ENCODE results near the gene SLC43A3.
"Not testable (repeated sequence)": the region's sequence is repeated elsewhere in the genome, so short reads cannot be mapped to it uniquely, and the experiment has no call there.

The SLC43A3 gene

DNA sequence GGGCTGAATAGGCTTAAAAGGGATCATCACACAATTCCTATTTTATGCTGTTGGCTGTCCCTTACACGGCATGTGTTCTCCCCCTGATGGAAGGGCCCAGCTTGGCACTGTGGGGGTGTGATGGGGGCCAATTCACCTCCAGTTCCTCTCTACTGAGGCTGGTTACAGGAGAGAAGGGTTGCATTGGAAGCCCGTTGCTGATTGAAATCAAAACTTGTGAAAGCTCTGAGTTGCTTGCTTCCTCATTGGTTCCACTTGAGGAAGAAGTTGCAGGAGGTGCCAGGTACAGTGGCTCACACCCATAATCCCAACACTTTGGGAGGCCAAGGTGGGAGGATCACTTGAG, 23.1 kb downstream of the SLC43A3 start:
- DNase-seq = no peak

DNA sequence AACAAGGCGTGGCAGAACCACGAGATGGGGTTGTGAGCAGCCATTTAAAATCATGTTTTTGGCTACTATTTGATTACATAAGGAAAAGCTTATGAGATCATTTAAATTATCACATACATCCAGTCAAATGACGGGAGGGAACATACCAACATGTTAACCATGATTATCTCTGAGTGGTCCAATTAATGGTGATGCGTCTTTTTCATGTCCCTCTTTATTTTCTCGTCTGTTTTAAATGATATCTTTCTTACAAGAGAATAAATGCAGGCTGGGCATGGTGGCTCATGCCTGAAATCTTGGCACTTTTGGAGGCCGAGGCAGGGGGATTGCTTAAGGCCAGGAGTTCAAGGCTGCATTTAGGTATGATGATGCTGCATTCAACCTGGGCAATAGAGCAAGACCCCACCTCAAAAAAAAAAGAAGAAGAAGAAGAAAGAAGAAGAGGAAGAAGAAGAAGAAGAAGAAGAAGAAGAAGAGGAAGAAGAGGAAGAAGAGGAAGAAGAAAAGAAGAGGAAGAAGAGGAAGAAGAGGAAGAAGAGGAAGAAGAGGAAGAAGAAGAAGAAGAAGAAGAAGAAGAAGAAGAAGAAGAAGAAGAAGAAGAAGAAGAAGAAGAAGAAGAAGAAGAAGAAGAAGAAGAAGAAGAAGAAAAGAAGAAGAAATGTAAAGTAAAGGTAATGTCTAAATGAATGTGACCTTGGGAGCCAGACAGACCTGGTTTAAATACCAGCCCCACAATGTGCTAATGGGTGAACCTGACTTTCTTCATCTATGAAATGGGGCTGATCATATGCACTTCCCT, 23.7 kb downstream of the SLC43A3 start:
- DNase-seq = not testable (repeated sequence)

DNA sequence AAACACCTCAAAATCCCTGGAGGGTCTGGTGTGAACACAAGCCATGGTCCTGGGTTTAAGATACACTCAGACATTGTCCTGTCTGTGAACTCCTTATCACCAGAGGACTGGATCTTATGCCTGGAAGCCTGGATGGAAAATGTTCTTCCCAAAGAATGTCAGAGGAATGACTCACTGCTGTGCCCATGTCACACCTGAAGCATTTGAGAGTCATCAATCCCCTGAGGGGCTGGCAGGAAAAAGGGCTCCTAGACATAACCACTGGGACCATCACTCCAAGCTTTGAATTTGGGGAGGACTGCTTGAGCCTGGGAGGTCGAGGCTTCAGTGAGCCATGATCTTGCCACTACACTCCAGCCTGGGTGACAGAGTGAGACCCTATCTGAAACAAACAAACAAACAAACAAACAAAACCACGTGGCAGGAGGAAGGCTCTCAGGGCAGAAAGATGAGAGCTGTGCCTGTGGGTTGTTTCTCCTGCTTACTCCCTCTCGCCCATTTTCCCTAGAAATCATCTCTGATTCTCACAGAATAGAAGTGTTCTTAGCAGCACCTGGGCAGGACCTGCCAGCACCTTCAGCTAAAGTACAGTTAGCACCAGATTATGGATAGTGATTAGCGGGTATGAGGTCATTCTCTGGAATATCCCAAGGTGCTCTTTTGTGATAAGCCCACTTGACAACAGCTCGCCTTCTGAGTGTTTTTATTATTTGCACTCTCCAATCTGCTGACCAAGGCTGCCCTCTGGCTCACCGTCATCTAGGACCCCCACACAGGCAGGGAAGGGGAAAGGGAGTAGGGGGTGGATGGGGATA, 24.5 kb downstream of the SLC43A3 start:
- no peak for DNase-seq

DNA sequence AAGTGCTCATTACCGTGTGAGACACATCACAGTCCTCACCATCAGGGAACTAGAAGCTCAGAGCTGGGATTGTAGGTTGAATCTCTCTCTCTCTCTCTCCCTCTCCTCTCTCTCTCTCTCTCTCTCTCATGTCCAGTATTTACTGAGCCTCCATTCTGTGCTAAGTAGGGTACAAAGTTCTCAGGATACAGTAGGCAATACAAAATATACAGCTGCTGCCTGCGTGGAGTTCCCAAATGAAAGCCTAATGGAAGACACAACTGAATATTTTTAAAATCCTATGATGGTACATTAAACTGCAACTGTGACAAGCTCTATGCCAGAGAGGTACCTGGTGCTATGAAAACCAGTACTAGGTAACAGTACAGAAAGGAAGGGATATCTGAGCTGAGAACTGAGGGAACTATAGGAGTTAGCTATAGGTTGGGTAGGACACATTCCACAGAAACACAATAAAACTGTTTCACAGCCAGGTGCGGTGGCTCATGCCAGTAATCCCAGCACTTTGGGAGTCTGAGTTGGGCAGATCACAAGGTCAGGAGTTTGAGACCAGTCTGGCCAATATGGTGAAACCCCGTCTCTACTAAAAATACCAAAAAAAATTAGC, 26.8 kb downstream of the SLC43A3 start:
- DNase-seq = no peak

DNA sequence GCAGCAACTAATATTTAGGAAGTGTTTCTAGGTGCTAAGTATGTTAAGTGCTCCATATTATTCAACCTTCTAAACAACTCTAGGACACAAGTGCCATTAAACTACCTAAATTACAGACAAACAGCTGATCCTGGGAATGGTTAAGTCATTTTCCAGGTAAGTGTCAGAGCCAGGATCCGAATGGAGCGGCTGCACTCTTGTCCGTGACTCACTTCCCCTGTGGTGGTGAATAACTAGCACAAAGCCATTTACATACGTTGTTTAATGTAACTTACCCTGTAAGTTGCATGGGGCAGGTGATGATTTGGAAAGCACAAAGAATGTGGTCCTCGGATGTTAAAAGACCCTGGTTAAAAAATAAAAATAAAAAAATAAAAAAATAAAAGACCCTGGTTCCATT, 27.7 kb downstream of the SLC43A3 start:
- no peak for DNase-seq

DNA sequence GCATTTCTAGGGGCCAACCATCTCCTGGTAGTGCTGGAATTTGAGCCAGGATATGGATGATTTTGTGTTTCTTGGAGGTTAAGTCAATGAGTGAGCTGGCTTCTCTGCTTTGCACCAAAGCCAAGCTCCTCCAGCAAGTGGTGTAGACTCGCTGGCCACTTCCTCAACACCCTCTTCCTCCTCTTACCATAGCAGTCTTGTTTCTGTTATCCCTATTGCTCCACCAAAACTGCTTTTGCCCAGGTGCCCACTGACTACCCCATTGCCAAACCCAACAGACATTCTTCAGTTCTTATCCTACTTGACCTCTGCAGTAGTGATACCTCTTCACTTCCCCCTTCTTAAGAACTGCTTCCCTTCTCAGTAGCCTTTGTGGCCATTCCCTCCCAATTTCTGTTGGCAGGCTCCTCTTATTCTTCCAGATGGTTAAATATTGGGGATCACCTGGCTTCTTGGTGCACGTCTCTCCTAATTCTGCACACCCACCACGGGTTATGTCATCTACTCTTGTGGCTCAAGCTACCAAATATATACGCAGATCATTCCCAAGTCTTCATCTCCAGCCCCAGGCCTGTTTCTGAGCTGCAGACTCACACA, 29.4 kb downstream of the SLC43A3 start:
- no peak for DNase-seq

DNA sequence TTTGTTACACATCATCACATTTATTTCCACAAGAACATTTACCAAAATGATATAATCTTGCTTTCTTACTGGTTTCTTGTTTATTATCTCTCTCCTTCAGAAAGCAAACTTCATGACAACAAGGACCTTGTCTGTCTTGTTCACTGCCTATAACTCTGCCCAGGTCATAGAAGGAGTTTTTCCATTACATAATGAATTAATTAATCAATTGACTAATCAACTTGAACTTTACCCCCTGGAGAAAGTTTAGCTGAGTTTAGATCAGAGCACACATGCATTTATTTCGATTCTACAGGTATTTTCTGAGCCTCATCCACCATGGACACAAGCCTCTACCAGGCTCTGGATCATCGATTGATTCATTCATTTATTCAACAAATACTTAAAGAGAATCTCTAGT, 30.2 kb downstream of the SLC43A3 start:
- no peak for DNase-seq

DNA sequence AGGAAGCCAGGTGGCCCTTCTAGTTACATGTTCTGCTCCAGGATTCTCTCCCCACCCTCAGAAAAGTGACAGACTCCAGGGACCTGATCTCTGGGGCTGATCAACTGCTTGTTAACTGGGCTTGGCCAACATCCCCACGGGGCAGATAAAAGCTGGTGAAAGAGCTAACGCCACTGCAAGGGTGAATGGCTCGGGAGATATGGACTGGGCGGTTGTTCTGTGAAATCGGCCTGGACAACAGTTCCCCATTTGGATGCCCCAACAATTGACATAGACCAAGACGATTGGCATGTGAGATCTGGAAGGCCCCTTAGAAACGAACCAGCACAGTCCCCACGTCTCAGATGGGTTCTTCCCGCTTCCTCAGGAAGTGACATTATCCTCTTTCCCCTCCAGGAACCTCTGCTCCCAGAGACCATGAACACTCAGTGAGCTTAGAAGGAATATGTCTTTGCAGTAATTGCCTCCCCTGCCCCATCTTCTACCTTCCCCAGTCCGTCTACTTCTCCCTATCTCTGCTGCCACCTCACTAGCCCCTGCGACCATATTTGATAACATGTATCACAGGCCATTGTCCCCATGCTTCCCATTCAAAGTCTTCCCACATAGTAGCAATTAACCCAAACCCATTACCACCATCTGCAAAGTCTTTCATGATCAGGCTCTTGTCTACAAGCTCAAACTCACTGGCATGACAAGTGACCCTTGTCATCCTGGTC, 30.9 kb downstream of the SLC43A3 start:
- DNase-seq = no peak

DNA sequence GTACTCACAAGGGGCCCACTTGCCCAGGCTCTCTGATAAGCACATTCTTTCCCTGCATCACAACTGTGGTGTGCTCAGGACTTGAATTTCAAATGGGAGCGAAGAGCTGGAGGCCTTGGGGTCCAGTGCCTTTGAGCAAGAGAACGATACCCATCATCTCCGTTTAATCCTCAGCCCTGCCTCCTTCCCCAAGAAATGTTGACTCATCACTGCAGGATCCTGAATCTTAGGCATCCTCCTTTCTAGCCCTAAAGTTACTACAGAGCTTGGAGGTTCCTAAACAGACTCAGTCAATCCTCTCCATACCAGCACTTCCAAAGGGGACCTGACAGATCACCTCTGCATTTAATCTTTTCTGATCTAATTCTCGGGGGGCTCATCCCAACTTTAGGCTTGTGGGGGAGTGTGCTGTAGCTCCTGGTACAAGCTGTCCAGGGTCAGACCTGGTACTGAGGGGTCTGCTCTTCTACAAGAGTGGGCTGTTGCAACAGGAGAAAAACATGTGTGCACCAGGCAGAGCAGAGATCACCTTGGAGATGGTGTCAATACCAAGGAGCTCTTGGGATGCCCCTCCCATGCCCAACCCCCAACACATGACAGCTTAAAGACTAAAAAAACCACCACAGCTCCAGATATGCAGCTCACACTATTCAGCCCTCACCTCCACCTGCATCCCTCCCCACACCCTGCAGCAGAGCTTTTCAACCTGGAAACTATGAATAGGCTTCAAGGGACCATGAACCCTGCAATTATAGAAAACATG, 32.5 kb downstream of the SLC43A3 start:
- DNase-seq = no peak

DNA sequence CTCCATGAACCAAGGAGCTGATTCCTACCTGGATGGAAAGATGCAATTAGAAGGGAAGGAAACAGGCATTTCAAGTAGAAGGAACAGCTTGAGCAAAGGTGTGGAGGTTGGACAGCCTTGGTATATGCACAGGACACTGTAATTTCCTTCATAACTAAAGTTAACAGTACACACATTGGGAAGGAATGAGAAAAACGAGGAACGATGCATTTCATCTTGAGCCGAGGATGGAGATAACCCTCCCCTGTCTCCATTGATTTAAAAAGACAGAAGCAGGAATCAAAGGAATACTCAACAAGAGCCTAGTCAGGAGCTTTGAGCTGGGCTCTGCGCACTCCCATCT, 34.2 kb downstream of the SLC43A3 start:
- no peak for DNase-seq

DNA sequence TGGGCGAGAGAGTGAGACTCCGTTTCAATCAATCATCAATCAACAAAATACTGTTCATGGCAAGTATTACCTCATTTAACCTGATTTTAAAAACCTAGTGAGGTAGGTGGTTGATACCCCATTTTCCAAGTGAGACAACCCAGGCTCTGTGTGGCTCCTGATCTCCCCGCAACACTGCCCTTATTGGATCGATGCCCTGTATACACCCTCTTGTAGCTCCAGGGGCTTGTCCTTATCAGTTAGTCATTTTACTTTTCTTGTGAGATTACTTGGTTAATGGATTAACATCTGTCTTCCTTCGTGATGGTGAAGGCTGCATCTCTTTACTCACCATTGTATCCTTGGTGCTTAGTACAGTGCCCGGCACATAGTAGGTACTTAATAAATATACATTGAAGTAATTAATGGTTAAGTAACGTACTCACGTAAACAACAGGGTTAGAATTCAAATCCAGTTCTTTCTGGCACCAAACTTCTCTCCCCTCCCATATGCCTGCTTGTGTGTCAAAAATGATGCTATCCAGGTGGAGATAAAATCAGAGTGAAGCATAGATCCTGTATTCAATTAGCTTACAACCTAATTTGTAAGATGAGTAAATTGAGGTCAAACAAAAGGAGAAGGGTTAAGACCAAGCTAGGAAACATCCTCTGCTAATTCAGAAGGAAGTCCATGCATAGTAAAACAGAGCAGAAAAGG, 34.7 kb downstream of the SLC43A3 start:
- DNase-seq = no peak

DNA sequence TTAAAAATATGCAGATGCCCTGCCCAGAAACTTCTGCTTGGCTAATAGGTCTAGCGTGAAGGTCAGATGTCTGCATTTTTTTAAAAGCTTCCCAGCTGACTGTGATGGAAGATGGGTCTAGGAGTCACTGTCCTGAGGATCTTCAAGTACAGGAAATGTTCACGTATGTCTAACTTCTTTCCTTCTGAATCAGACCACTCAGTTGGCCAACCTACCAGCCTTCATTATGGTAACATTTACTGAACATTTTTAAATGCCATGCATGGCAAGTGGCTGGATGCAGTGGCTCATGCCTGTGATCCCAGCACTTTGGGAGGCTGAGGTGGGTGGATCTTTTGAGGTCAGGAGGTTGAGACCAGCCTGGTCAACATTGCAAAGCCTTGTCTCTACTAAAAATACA, 35.4 kb downstream of the SLC43A3 start:
- DNase-seq = no peak

DNA sequence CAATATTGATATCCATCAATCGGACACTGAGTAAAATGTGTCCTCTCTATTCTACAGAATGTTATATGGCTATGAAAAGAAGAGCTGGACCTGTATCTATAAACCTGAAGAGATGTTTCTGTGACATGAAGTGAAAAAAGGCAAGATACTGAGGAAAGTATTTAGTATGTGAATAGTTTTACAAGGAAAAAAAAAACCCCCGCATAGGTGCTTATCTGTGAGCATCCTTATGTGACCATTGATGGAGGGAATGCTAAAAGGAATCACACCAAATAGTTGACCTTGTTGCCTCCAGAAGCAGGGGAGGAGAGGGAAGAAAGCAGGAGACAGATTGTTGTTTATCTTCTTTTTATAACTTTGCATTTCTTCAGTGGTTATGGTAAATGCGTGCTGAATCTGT, 35.8 kb downstream of the SLC43A3 start:
- DNase-seq = no peak

DNA sequence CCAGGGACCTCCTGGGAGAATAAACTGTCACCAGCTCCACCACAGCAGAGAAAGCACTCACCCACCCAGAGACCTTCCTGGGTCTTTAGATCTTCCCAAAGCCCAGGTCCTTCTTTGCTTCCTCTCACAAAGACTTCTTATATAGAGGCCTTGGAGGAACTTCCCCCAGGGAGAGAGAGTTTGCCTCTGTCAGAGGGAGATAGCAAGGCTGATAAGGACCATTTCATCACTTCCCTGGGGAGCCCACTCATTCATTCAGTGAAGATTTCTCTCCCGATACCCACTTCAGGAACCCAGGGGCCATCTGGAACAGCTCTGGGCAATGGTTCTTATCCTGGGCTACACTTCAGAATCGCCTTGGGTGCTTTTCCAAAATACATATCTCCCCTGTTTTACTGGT, 36.4 kb downstream of the SLC43A3 start, which contains the start of gene PRG2:
Gene PRG2, minus strand, starts transcription at position 116 of the 400 bp plus-strand sequence. CDS start 706 bp downstream, outside the sequence.
- no peak for DNase-seq

DNA sequence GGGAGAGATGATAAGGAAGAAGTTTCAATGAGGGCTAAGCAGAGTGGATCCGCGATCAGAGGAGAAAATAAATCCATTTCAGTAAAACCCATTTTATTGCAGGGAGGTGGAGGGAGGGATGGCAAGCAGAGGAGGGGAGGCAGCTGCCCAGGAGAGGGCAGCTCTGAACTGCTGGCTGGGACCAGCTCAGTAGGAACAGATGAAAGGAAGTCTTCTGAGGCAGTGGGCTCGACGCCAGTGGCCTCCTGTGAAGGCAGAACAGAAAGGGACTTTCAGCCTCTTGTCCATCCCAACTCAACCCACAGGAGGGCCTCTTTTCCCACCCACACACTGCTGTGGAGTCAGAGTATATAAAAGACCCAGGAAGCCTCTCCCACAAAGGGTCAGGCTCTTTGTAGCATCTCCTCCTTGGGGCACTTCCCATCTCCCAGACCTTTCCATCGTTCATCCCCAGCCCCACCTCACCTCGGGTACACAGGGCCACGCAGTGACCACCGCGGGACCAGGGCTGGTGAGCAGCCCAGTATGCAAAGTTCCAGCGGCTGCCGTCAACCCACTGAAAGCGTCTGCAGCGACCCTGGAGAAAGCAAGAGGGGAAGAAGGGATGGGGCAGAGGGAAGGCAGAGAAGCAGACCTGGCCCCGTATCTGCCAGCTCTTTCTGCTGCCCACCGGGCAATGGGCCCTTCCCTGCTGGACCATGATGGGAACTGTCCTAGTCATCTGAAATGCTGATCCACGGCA, 39.5 kb downstream of the SLC43A3 start:
- DNase-seq = no peak

DNA sequence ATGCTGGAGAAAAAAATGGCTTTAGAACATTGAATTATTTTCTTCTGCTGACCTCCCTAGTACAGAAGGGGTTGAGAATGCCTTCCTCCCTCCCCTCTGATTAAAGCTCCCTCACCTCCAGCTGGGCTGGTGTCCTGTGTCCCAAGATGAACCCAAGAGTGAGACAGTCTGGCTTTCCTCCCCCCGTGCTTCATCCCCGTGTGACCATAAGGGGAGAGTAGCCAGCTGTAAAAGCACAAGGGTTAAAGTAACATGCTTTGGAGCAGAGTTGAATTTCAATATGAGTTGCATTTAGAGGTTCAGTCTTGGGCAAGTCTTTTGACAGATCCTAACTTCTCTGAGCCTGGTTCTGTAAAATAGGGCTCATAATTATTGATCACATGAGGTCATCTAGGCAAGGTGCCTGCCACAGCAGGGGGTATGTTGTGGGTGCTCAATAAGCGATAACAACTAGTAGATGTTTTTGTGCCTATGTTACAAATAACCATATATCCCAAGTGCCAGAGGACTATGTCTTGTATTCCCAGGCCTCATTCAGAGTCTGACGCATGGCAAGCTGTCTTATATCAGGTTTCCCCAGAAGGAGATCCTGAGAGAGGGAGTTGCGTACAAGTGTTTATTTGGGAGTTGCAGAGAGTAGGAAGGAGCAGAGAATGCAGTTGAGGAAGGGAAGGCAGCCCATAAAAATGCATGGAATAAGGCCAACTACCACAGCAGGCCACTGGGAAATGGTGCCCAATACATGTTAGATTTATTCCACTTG, 40.6 kb downstream of the SLC43A3 start:
- DNase-seq = no peak

DNA sequence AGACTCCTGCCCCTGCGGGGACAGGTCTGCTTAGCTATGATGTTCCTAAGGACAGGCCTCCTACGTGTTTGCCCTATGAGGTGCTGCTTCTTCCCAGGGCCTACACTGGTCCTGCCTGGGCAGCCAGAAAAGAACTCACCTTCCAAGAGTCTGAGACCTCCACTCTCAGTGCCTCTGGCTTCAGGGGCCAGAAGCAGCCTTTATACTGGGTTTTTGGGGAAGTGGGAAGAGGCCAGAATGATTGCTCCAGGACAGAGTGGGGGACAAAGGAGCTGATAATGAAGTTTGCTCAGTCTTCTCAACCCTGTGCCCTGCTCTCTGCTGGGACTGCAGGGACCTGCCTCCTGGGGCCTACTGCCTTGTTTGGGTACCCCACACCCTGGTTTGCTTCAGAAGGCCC, 45.9 kb downstream of the SLC43A3 start, which contains the start of gene PRG3:
Gene PRG3, minus strand, starts transcription at position 176 of the 400 bp plus-strand sequence. CDS start 442 bp downstream, outside the sequence.
- DNase-seq = no peak

DNA sequence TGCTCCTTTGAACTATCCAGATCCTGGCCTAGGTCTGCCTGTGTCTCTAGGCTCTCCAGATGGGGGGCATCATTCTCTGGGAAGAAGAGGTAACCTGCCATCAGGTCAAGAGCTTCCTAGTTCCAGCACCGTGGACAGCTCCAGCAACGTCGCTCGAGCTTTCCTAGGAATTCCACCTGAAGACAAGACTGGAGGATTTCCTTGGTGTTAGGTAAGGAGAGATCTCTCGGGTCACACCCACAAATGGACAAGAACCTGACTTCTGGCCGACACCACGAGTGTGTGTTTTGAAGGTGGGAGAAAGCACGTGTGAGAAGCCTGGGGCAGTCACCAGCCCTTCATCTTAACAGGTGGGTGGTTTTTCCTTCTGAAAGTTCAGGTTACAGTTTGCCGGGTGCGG, 47.2 kb downstream of the SLC43A3 start:
- no peak for DNase-seq

DNA sequence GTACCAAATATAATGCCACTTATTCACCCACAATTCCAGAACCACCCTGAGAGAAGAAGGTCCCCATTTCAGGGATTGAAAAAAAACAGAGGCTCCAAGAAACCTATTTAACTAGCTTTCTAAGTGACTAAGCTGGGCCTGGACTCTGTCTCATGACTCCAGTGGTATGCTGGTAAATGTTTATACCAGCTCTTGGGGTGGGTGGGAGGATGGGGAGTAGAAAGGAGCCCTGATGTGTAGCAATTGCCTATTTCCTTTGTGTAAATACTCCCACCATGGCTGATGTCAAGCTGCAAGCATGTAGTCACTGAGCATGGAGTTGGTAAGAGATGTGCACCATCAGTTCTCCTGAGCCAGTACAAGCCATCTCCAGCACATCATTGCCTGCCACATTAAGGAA, 48.7 kb downstream of the SLC43A3 start:
- DNase-seq = no peak

DNA sequence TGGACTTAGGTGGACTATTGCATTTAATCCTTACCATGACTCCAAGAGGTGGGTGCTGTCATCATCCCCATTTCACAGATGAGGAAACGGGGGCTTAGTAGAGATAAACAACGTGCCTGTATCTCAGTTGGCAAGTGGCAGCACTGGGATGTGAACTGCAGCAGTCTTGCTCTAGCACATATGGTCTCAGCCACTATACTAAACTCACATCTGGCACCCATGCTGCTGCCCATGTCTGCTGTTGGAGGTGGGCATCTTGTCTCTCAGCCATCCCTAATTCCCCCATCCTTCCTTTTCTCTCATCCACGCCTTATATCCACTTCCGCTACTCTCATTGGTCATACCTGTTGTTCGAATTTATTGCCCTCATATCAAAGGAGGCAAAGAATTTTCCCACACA, 49.8 kb downstream of the SLC43A3 start:
- no peak for DNase-seq

All from right hindlimb (tissue), 1 donor.